ENCODE results near the gene CHCHD6. TPM values are rescaled to one million over a fixed set of nuclear protein-coding genes. Genes with fewer than 3 reads are reported as not detected.

Gene CHCHD6
- total and polyA plus RNA-seq, 2 of the 4 experiments (the other 2 are of a cell fraction) = 18.8 to 28.9 TPM

- no peak for DNase-seq
- Histone ChIP-seq H3K4me3 (ENCODE audit: insufficient read depth, low read depth, low read length) (no peak overlapping the region), H2AFZ (replicated peaks; ENCODE audit: low read length, poor library complexity) (peak overlapping the region; percentile 82), H2AK5ac (ENCODE audit: low read depth, low read length) (peak overlapping the region; percentile 76), H3K18ac (ENCODE audit: low read depth, low read length) (no peak overlapping the region), H2BK15ac (ENCODE audit: low read depth, low read length) (peak overlapping the region; percentile 16; the same call in 1 of the 3 replicates), H3K9me1 (ENCODE audit: insufficient read depth, low read length) (peaks cover 21% of the 10 kb centered on the region), H3K23ac (ENCODE audit: low read depth, low read length) (no peak overlapping the region), H3K56ac (ENCODE audit: extremely low read depth, insufficient read depth, low read length) (no peak overlapping the region), H2BK20ac (ENCODE audit: low read depth, low read length) (0 out of 2 replicates have a peak overlapping the region, but pooled peaks have one; percentile 36), H2BK120ac (ENCODE audit: low read depth, low read length) (peak overlapping the region; percentile 56; the same call in 1 of the 2 replicates), H4K20me1 (ENCODE audit: insufficient read depth, low read length) (no peaks in the 10 kb centered on the region), H3K4me2 (ENCODE audit: low read depth, low read length) (no peak overlapping the region), H4K91ac (ENCODE audit: insufficient read depth, low read depth, low read length) (peak overlapping the region; percentile 53), H3K36me3 (ENCODE audit: control insufficient read depth, insufficient read depth, low read length) (no peaks in the 10 kb centered on the region), H2BK5ac (ENCODE audit: low read depth, low read length, poor library complexity, severe bottlenecking) (peak overlapping the region; percentile 74), H4K8ac (ENCODE audit: low read depth in 2 of 2, low read length in 2 of 2) (peak overlapping the region; percentile 52 to 75; a peak in 3 of 4 replicates), H3K4ac (ENCODE audit: low read depth, low read length) (peak overlapping the region; percentile 66), H4K5ac (ENCODE audit: low read depth, low read length) (no peak overlapping the region), H3K27me3 (ENCODE audit: control insufficient read depth, insufficient read depth, low read length) (no peaks in the 10 kb centered on the region), H3K14ac (replicated peaks; ENCODE audit: low read depth, low read length) (peak overlapping the region; percentile 44; the same call in 1 of the 2 replicates), H3K79me1 (ENCODE audit: low read depth in 1 of 2, low read length in 2 of 2) (peaks cover 0 to 11% of the 10 kb centered on the region in 2 experiments; a peak in 2 of 4 replicates), H3K9ac (ENCODE audit: low read depth, low read length) (no peak overlapping the region), H3K4me1 (ENCODE audit: control insufficient read depth, insufficient read depth, low read length) (peaks cover 6% of the 10 kb centered on the region; the same call in 1 of the 2 replicates), H3K27ac (ENCODE audit: insufficient read depth, low read length) (no peak overlapping the region), H2AK9ac (replicated peaks; ENCODE audit: low read depth, low read length, poor library complexity) (peak overlapping the region; percentile 90), H3K9me3 (ENCODE audit: control insufficient read depth, insufficient read depth, low read length) (no peaks in the 10 kb centered on the region)
- dilution Hi-C loops (cut with HindIII; ENCODE audit: low sequenced_read_pairs, unreplicated experiment) (no loop called here), in situ Hi-C loops (cut with MboI; ENCODE audit: low sequenced_read_pairs) (no loop called here), intact Hi-C loops (cut with micrococcal nuclease) (no loop called here)
- WGBS, 2 experiments (ENCODE audit: extremely low coverage in 2 of 2, insufficient read length in 1 of 2) = 93% methylated on average over 8 of the region's 9 CpGs; no CpG with 5 or more reads in 1 of the 2 experiments
- ATAC-seq (ENCODE audit: low read depth) = no peak
- POLR2A ChIA-PET (ENCODE audit: unreplicated experiment) = no interaction called here
- TF ChIP-seq BHLHE40 (IDR thresholded peaks at IDR 0.05; ENCODE audit: low read depth, low read length) (no peak), CHD1 (IDR thresholded peaks at IDR 0.05; ENCODE audit: low read depth, low read length) (no peak), FOS (IDR thresholded peaks at IDR 0.05; ENCODE audit: low read depth, low read length) (no peak)
- CTCF ChIA-PET = interaction anchor here (0.8 kb wide), 1 partner anchor 62 kb away, joined by 4 read pairs; no protein-coding TSS in a partner anchor
- BruUV-seq (replicated peaks) = no TSS peak
These were observed 208.0 kb downstream of the CHCHD6 start for GRCh38 chr3:126912027-126912422.

All from IMR-90 (cell line).